Muscle of leg (tissue), 11 donors: ENCODE measurements around the gene RASGRF1. TPM values are rescaled to one million over a fixed set of nuclear protein-coding genes. Genes with fewer than 3 reads are reported as not detected.

ENCODE experiments used
- DNase-seq: peaks from one replicate; pipeline ENCODE4 v3.0.0; 2013
- H3K27ac ChIP-seq: one replicate; pipeline ENCODE4 v1.5.1; 2013; ENCODE audit warnings: mild to moderate bottlenecking, low read length, control low read depth
- H3K27me3 ChIP-seq: one replicate; pipeline ENCODE4 v1.6.1; 2013; ENCODE audit warnings: low read length; ENCODE audit not compliant: control insufficient read depth, insufficient read depth
- H3K36me3 ChIP-seq: one replicate; pipeline ENCODE4 v1.6.1; 2013; ENCODE audit warnings: low read length; ENCODE audit not compliant: control insufficient read depth, insufficient read depth
- H3K4me1 ChIP-seq: one replicate; pipeline ENCODE4 v1.6.1; 2013; ENCODE audit warnings: low read length; ENCODE audit not compliant: control insufficient read depth, insufficient read depth
- H3K4me3 ChIP-seq: one replicate; pipeline ENCODE4 v1.5.1; 2013; ENCODE audit warnings: low read length, control low read depth
- H3K9me3 ChIP-seq: replicated peaks from 2 replicates; pipeline ENCODE4 v1.6.1; 2013; ENCODE audit warnings: low read depth, low read length; ENCODE audit not compliant: control insufficient read depth
- WGBS: methylation state at CpG from one replicate; pipeline ENCODE4 v1.1.5; 2013; ENCODE audit warnings: missing lambda C conversion rate; ENCODE audit not compliant: insufficient coverage; 5-methylcytosine and 5-hydroxymethylcytosine counted together
- polyA plus RNA-seq, 8 donors: library from polyadenylated mRNA; unstranded; fragments of 120-200 nt; gene quantifications; one replicate each; pipeline versions ENCODE4 v1.2.1 to v1.2.3, GENCODE V29; 2013; ENCODE audit warnings: inconsistent platforms in 1 of 8, low replicate concordance in 1 of 8; ENCODE audit not compliant: insufficient read length in 8 of 8, insufficient read depth in 1 of 8
- total RNA-seq: library from RNA; stranded (reverse); fragments of 120-200 nt; gene quantifications from one replicate; pipeline ENCODE4 v1.2.4, GENCODE V29; 2013

The RASGRF1 gene
- total and polyA plus RNA-seq, 9 donors: 0.08 to 0.93 (median 0.16) TPM

GRCh38 chr15:78927077-78927790 lies 163.3 kb downstream of the RASGRF1 start:
- no peak overlapping the region for H3K27ac ChIP-seq
- peaks cover 38% of the 10 kb centered on the region for H3K36me3 ChIP-seq
- 77% methylated on average over 12 of the region's 17 CpGs for WGBS
- H3K4me3 ChIP-seq: no peak overlapping the region
- H3K4me1 ChIP-seq: peaks cover 23% of the 10 kb centered on the region
- H3K27me3 ChIP-seq: no peaks in the 10 kb centered on the region
- no peaks in the 10 kb centered on the region for H3K9me3 ChIP-seq
- DNase-seq: no peak

DNA sequence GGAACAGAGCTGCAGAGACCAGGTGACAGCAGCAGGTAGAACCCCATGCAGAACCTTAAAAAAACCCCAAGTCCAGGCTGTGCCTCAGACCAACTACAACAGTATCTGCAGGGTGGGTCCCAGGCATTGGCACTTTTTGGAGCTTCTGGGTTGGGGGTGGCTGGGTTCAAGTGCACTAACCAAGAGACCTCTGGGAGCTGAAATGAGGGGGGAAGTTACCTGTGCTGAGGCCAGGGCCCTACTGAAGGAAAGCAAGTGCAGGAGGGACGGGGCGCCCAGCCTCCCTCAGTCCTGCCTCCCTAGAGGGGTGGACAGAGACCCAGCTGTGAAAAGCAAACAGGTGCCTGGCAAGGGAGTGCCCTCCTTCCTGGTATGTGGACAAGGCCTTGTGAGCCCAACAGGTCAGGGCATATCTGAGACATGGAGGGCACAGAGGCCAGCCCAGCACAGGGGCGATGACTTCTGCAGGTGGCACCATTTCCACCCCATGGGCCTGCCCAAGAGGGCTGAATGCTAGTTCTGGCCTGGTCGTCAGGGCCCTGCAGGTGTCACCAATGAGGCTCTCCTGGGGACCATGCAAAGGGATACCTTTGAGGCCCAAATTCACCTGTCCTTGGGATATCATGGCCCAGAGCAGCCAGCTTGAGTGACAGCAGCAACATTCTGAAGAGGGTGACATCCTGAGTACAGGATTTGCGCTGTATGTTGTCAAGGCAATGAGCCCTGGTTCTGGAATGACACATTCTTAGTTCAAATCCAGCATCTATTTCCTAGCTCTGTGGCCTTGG lies 164.4 kb downstream of the RASGRF1 start:
- no peak for DNase-seq
- Histone ChIP-seq H3K4me3 (no peak overlapping the region), H3K9me3 (no peaks in the 10 kb centered on the region), H3K27ac (no peak overlapping the region), H3K36me3 (peaks cover 49% of the 10 kb centered on the region), H3K4me1 (peaks cover 20% of the 10 kb centered on the region), H3K27me3 (no peaks in the 10 kb centered on the region)
- 93% methylated on average over 5 of the region's 5 CpGs for WGBS

GRCh38 chr15:78925076-78925624 lies 165.4 kb downstream of the RASGRF1 start:
- Histone ChIP-seq H3K9me3 (no peaks in the 10 kb centered on the region), H3K27ac (no peak overlapping the region), H3K27me3 (no peaks in the 10 kb centered on the region), H3K4me1 (peaks cover 13% of the 10 kb centered on the region), H3K4me3 (no peak overlapping the region), H3K36me3 (peaks cover 51% of the 10 kb centered on the region)
- 78% methylated on average over 4 of the region's 10 CpGs for WGBS
- DNase-seq: no peak

GRCh38 chr15:78923480-78924360 lies 166.9 kb downstream of the RASGRF1 start:
- peaks cover 60% of the 10 kb centered on the region for H3K36me3 ChIP-seq
- H3K27me3 ChIP-seq: no peaks in the 10 kb centered on the region
- WGBS: 87% methylated on average over 16 of the region's 18 CpGs
- no peak for DNase-seq
- no peak overlapping the region for H3K4me3 ChIP-seq
- H3K4me1 ChIP-seq: peaks cover 13% of the 10 kb centered on the region
- no peak overlapping the region for H3K27ac ChIP-seq
- H3K9me3 ChIP-seq: no peaks in the 10 kb centered on the region

GRCh38 chr15:78923015-78923414 lies 167.6 kb downstream of the RASGRF1 start:
- Histone ChIP-seq H3K27ac (peak overlapping the region; percentile 44), H3K4me1 (peaks cover 13% of the 10 kb centered on the region), H3K36me3 (peaks cover 65% of the 10 kb centered on the region), H3K27me3 (no peaks in the 10 kb centered on the region), H3K4me3 (no peak overlapping the region), H3K9me3 (no peaks in the 10 kb centered on the region)
- no peak for DNase-seq
- 31% methylated on average over 3 of the region's 7 CpGs for WGBS

DNA sequence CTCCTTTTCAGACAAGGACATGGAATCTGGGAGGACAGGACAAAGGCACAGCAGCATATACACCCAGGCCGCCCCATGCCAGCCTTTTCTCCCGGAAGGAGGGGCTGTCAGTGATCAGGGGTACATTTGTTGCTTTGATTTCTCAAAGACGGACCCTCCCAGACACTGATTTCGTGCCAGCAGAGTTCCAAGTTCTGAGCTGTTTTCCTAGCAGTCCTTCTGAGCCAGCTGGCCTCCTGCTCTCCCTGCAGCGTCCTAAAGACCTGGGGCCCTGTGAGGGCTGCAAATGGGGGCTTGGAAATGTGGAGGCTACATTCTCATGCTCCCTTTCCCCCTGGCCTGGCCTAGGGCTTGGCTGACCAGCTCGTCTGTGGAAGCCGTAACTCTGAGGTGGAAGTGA lies 168.1 kb downstream of the RASGRF1 start:
- peaks cover 13% of the 10 kb centered on the region for H3K4me1 ChIP-seq
- 27% methylated on average over 4 of the region's 7 CpGs for WGBS
- DNase-seq: peak; percentile 86
- H3K27ac ChIP-seq: peak overlapping the region; percentile 44
- no peaks in the 10 kb centered on the region for H3K27me3 ChIP-seq
- no peak overlapping the region for H3K4me3 ChIP-seq
- peaks cover 66% of the 10 kb centered on the region for H3K36me3 ChIP-seq
- no peaks in the 10 kb centered on the region for H3K9me3 ChIP-seq

GRCh38 chr15:78921940-78922339 lies 168.6 kb downstream of the RASGRF1 start:
- peaks cover 13% of the 10 kb centered on the region for H3K4me1 ChIP-seq
- H3K9me3 ChIP-seq: no peaks in the 10 kb centered on the region
- H3K4me3 ChIP-seq: no peak overlapping the region
- peaks cover 60% of the 10 kb centered on the region for H3K36me3 ChIP-seq
- H3K27me3 ChIP-seq: no peaks in the 10 kb centered on the region
- 77% methylated on average over 8 of the region's 14 CpGs for WGBS
- no peak for DNase-seq
- peak overlapping the region; percentile 36 for H3K27ac ChIP-seq

DNA sequence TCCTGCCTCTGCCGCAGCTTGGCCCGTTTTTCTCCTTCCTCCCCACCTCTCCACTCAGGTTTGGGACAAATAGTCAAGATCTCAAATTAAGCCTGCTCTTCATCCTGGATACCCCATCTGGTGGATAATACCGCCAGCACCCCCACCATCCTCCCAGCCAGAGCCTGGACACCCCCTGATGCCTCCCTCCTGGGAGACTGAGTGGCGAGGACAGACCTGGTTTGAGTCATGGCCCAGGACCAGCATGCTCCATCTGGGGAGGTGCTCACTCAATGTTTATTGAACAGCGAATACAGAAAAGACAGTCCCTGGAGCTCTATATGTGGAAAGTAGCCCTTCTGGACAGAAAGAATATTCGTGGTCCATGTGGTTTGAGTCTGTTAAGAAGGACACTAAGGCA lies 169.1 kb downstream of the RASGRF1 start:
- Histone ChIP-seq H3K4me1 (peaks cover 13% of the 10 kb centered on the region), H3K9me3 (no peaks in the 10 kb centered on the region), H3K36me3 (peaks cover 56% of the 10 kb centered on the region), H3K27me3 (no peaks in the 10 kb centered on the region), H3K4me3 (no peak overlapping the region), H3K27ac (no peak overlapping the region)
- 53% methylated on average over 5 of the region's 6 CpGs for WGBS
- no peak for DNase-seq

- Histone ChIP-seq H3K27ac (no peak overlapping the region), H3K4me1 (peaks cover 18% of the 10 kb centered on the region), H3K27me3 (no peaks in the 10 kb centered on the region), H3K36me3 (peaks cover 68% of the 10 kb centered on the region), H3K9me3 (no peaks in the 10 kb centered on the region), H3K4me3 (no peak overlapping the region)
- DNase-seq: no peak
- 89% methylated on average over 1 of the region's 4 CpGs for WGBS
These were observed 172.7 kb downstream of the RASGRF1 start for GRCh38 chr15:78917888-78918287.
